GM23338 (cell line): Measurements from ENCODE around the gene CHI3L1. TPM values are rescaled to one million over a fixed set of nuclear protein-coding genes. Genes with fewer than 3 reads are reported as not detected.

Experiments
- ATAC-seq: fragments of 200-7000 bp; cut with Tn5 transposase; 3 replicates; pipeline ENCODE4 v1.9.1; 2020
- DNase-seq: peaks from one replicate; pipeline ENCODE4 v3.0.0-alpha.2; 2015; ENCODE audit warnings: low spot score
- H2AFZ ChIP-seq: fragments of 200-600 bp; sonication (generic); 2 replicates; pipeline ENCODE4 v1.8.0; 2016; ENCODE audit warnings: antibody characterized with exemption, mild to moderate bottlenecking, moderate library complexity
- H3F3A ChIP-seq: fragments of 200-600 bp; sonication (generic); replicated peaks from 2 replicates; pipeline ENCODE4 v1.8.0; 2017; ENCODE audit warnings: antibody characterized with exemption, mixed run types, low read depth
- H3K27ac ChIP-seq: fragments of 200-600 bp; sonication (generic); 2 replicates; pipeline ENCODE4 v1.6.1; 2016; ENCODE audit warnings: low read depth
- H3K27me3 ChIP-seq: fragments of 200-600 bp; sonication (generic); 2 replicates; pipeline ENCODE4 v1.8.0; 2016; ENCODE audit warnings: mild to moderate bottlenecking, mixed run types, moderate library complexity; ENCODE audit not compliant: insufficient read depth
- H3K36me3 ChIP-seq: fragments of 200-600 bp; sonication (generic); 2 replicates; pipeline ENCODE4 v1.8.0; 2016; ENCODE audit warnings: mild to moderate bottlenecking; ENCODE audit not compliant: insufficient read depth
- H3K4me1 ChIP-seq: fragments of 200-600 bp; sonication (generic); 2 replicates; pipeline ENCODE4 v1.8.0; 2016; ENCODE audit warnings: mild to moderate bottlenecking, moderate library complexity; ENCODE audit not compliant: insufficient read depth
- H3K4me2 ChIP-seq: fragments of 200-600 bp; sonication (generic); 2 replicates; pipeline ENCODE4 v1.7.1; 2017; ENCODE audit warnings: mixed run types
- H3K4me3 ChIP-seq: fragments of 200-600 bp; sonication (generic); 2 replicates; pipeline ENCODE4 v1.6.1; 2016; ENCODE audit warnings: mixed run types
- H3K79me2 ChIP-seq: fragments of 200-600 bp; sonication (generic); replicated peaks from 2 replicates; pipeline ENCODE4 v1.8.0; 2017; ENCODE audit warnings: mild to moderate bottlenecking; ENCODE audit not compliant: insufficient read depth
- H3K9me2 ChIP-seq: fragments of 200-600 bp; sonication (generic); 2 replicates; pipeline ENCODE4 v1.8.0; 2017; ENCODE audit not compliant: insufficient read depth
- H4K20me1 ChIP-seq: fragments of 200-600 bp; sonication (generic); replicated peaks from 2 replicates; pipeline ENCODE4 v1.8.0; 2017; ENCODE audit warnings: mild to moderate bottlenecking; ENCODE audit not compliant: insufficient read depth
- H3K27ac Mint-ChIP-seq: 2 replicates; pipeline ENCODE4 v1.8.0; 2020; ENCODE audit warnings: inconsistent platforms, mild to moderate bottlenecking, moderate library complexity, mixed read lengths
- H3K27me3 Mint-ChIP-seq: 3 replicates; pipeline ENCODE4 v1.8.0; 2022; ENCODE audit warnings: low read depth, mild to moderate bottlenecking, moderate library complexity, mixed read lengths, inconsistent platforms; ENCODE audit not compliant: insufficient read depth, poor library complexity
- H3K36me3 Mint-ChIP-seq: 3 replicates; pipeline ENCODE4 v1.8.0; 2021; ENCODE audit warnings: low read depth, mild to moderate bottlenecking, inconsistent platforms, moderate library complexity, mixed read lengths
- H3K4me1 Mint-ChIP-seq: 3 replicates; pipeline ENCODE4 v1.8.0; 2020; ENCODE audit warnings: mild to moderate bottlenecking, inconsistent platforms, mixed read lengths
- H3K4me3 Mint-ChIP-seq: 3 replicates; pipeline ENCODE4 v1.8.0; 2021; ENCODE audit warnings: moderate library complexity, mild to moderate bottlenecking, inconsistent platforms, mixed read lengths
- H3K9me3 Mint-ChIP-seq: 3 replicates; pipeline ENCODE4 v1.8.0; 2020; ENCODE audit warnings: moderate library complexity, mild to moderate bottlenecking, inconsistent platforms, mixed read lengths
- CREB1 ChIP-seq: fragments of 250-450 bp; sonication (Bioruptor Pico); IDR thresholded peaks from 2 replicates; pipeline ENCODE4 v1.5.0; 2020; ENCODE audit warnings: low read depth, mild to moderate bottlenecking, moderate library complexity
- CTCF ChIP-seq, 2 experiments: fragments of 200-600 bp in 1 of 2; sonication (generic) in 1 of 2; conservative IDR thresholded peaks; 2 replicates each; pipeline versions ENCODE4 v1.5.1 to v1.6.1; 2016 to 2017; ENCODE audit warnings: antibody characterized with exemption in 2 of 2, low read depth in 2 of 2, mild to moderate bottlenecking in 2 of 2, moderate library complexity in 1 of 2
- EZH2 ChIP-seq: fragments of 200-600 bp; sonication (generic); IDR thresholded peaks from one replicate; pipeline ENCODE4 v1.8.0; 2017; ENCODE audit warnings: antibody characterized with exemption, mild to moderate bottlenecking, low read depth; ENCODE audit not compliant: unreplicated experiment
- JUNB ChIP-seq: IDR thresholded peaks from one replicate; pipeline ENCODE4 v1.6.1; 2016; ENCODE audit warnings: antibody characterized with exemption; ENCODE audit not compliant: unreplicated experiment
- POLR2AphosphoS5 ChIP-seq: IDR thresholded peaks from 2 replicates; pipeline ENCODE4 v1.6.1; 2016; ENCODE audit warnings: antibody characterized with exemption, low read depth
- STAT1 ChIP-seq: IDR thresholded peaks from one replicate; pipeline ENCODE4 v1.6.1; 2016; ENCODE audit warnings: antibody characterized with exemption; ENCODE audit not compliant: unreplicated experiment
- ZNF331 ChIP-seq: fragments of 250-450 bp; sonication (Bioruptor Pico); IDR thresholded peaks from 2 replicates; pipeline ENCODE4 v1.5.0; 2020; ENCODE audit warnings: low read depth, mild to moderate bottlenecking, moderate library complexity
- polyA plus RNA-seq: library from polyadenylated mRNA; unstranded; fragments of >200 nt; fragmentation: Nextera tagmentation; extraction: Ambion mirVana; gene quantifications from 2 replicates; pipeline ENCODE4 v1.2.1, GENCODE V29; 2016
- total RNA-seq: library from RNA; depleted of rRNA; stranded (reverse); fragments of >200 nt; shearing (Covaris generic); gene quantifications from 2 replicates; pipeline ENCODE4 v1.2.3, GENCODE V29; 2014

Gene CHI3L1
- total and polyA plus RNA-seq, 2 experiments from 2014 or later = 0.76 TPM; not detected in 1

DNA sequence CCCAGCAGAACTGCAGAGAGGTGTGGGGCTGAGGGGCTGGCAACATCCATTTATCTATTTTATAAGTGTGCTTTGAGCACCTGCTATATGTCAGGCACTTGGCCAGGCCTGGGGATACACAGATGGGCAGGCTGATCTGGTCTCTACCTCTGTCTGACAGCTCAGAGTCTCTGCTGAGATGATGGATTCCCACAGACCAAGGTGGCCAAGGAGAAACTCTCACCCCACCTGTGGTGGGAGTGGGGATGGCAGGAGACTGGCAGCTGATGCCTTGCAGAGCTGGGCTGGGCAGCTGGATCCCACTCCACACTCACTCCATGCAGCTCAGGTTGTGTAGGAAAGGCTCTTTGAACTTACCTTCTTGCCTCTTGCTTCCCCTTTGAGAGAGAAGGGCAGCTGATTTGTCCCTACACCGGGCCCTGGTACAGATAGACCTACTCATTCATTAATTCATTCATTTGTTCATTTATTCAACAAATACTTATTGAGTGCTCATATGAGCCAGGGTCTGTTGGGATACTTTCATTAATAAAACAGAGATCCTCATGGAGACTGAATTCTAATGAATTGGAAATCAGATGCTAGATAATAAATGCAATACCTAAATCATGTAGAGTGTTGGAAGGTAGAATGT is 50.0 kb downstream of the CHI3L1 start:
- Histone ChIP-seq H2AFZ (no peak overlapping the region), H4K20me1 (no peaks in the 10 kb centered on the region), H3K4me1 (peaks cover 13% of the 10 kb centered on the region), H3K36me3 (no peaks in the 10 kb centered on the region), H3K27me3 (no peaks in the 10 kb centered on the region), H3K9me2 (no peaks in the 10 kb centered on the region), H3F3A (no peaks in the 10 kb centered on the region), H3K27ac (no peak overlapping the region), H3K79me2 (no peaks in the 10 kb centered on the region), H3K4me3 (no peak overlapping the region), H3K4me2 (no peak overlapping the region)
- DNase-seq (peak; percentile 19), ATAC-seq (peak; percentile 57)
- Mint-ChIP-seq H3K4me3 (no peak overlapping the region), H3K36me3 (no peaks in the 10 kb centered on the region), H3K27ac (no peak overlapping the region), H3K27me3 (peaks cover 8% of the 10 kb centered on the region), H3K9me3 (no peaks in the 10 kb centered on the region), H3K4me1 (peaks cover 12% of the 10 kb centered on the region; the same call in 2 of the 3 replicates)
- TF ChIP-seq CREB1 (CRISPR knock-in tag) = no peak
- TF ChIP-seq ZNF331 (CRISPR knock-in tag) = no peak
- TF ChIP-seq EZH2 = no peak
- TF ChIP-seq STAT1 = no peak
- TF ChIP-seq CTCF (conservative IDR thresholded peaks at IDR 0.05; ENCODE audit: low read depth in 2 of 2) = no peak
- no peak for TF ChIP-seq POLR2AphosphoS5

- no peaks in the 10 kb centered on the region for H3K9me2 ChIP-seq
- peaks cover 13% of the 10 kb centered on the region for H3K4me1 ChIP-seq
- no peaks in the 10 kb centered on the region for H3F3A ChIP-seq
- no peak overlapping the region for H3K27ac ChIP-seq
- TF ChIP-seq JUNB = no peak
- no peaks in the 10 kb centered on the region for H3K27me3 ChIP-seq
- no peak overlapping the region for H3K4me3 ChIP-seq
- Mint-ChIP-seq H3K9me3 (no peaks in the 10 kb centered on the region), H3K27ac (no peak overlapping the region), H3K4me3 (no peak overlapping the region), H3K27me3 (peaks cover 6% of the 10 kb centered on the region), H3K4me1 (peaks cover 11% of the 10 kb centered on the region; the same call in 2 of the 3 replicates), H3K36me3 (no peaks in the 10 kb centered on the region)
- no peak for ATAC-seq
- H4K20me1 ChIP-seq = no peaks in the 10 kb centered on the region
- no peak overlapping the region for H3K4me2 ChIP-seq
- no peaks in the 10 kb centered on the region for H3K79me2 ChIP-seq
- H3K36me3 ChIP-seq = no peaks in the 10 kb centered on the region
- DNase-seq = no peak
- no peak overlapping the region for H2AFZ ChIP-seq
These were observed 50.7 kb downstream of the CHI3L1 start for GRCh38 chr1:203135636-203136305.
